Activated CD4-positive, alpha-beta T cell treated with anti-CD3 and anti-CD28 coated beads, Interleukin-2, amount 50 U/mL, for 4 hours (primary cell): ENCODE measurements around the gene CDRT15.
"Not testable (repeated sequence)": the region's sequence is repeated elsewhere in the genome, so short reads cannot be mapped to it uniquely, and the experiment has no call there.

Source experiments
- DNase-seq, 2 experiments: peaks; one replicate each; pipeline ENCODE4 v3.0.0-alpha.2; 2020

Gene CDRT15

GRCh38 chr17:14205992-14206461 is 30.6 kb downstream of the CDRT15 start:
- DNase-seq: peak; percentile 48 to 54

DNA sequence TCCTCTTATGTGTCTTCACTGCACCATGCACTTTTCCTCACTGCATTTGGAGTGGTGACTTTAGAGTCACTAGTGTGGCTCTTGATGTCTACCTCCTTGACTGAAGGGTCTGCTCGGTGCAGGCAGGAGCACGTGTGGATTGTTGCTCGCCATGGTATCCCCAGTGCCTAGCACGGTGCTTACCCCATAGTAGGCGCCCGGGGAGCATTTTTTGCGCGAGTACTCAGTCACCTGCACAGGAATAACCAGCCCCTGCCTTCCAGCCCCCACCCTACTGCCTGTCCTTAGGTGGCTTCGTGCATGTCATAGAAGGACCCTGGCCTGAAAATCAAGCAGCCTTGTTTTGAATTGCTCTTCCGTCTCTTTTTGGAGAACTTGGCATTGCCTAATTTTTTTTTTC is 31.3 kb downstream of the CDRT15 start:
- no peak for DNase-seq

DNA sequence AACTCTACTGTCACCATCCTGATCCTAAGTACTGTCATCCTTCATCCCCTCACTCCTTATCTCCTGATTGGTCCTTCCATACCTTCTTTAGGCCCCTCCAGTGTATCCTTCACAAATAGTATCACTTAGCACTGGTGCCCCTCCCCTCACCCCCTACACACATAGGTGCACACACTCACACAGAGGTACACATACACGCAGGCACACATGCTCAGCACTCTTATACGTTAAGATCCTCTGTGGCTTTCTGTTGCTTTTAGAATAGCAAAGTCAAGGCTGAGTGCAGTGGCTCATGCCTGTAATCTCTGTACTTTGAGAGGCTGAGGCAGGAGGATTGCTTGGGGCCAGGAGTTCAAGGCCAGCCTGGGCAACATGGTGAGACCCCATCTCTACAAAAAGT is 32.1 kb downstream of the CDRT15 start:
- no peak for DNase-seq

DNA sequence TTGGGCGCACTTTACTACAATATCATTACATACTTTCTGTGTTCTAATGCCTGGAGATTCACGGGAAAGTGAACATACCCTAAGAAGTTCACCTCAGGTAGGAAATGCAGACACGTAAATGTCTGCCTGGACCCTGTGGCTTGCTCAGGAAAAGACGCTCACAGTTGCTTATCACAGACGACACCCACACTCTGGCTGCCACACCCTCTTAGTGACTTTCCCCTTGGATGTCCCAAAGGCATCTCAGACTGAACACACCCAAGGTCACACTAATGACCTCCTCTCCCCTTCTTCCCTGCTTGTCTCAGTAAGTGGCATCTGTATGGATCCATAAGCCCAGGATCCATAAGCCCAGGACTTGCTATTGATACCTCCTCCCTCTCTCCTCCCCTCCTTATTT is 32.6 kb downstream of the CDRT15 start:
- no peak for DNase-seq

DNA sequence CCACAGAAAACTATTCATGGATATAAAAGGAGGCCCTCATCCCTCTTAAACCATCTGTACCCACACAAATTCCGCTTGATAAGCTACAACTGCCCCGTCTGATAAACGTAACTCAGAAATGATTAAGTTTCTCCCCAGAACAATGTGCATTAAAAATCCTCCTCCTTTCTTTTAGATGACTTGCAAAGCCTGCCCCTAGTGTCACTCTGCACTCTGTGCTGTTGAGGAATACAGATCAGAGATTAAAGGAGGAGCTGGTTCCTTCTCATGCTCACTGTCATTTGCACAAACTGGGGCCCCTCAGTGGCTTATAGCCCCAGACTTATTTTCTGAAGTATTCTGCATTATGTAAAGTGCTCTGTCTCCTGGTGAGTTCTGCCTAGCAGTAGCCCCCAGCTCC is 33.3 kb downstream of the CDRT15 start:
- peak; percentile 29 to 41 for DNase-seq

GRCh38 chr17:14202388-14203166 is 34.1 kb downstream of the CDRT15 start:
- no peak for DNase-seq

GRCh38 chr17:14201988-14202380 is 34.7 kb downstream of the CDRT15 start:
- DNase-seq: no peak

GRCh38 chr17:14201021-14201987 is 35.4 kb downstream of the CDRT15 start:
- DNase-seq: peak; percentile 35 to 45

DNA sequence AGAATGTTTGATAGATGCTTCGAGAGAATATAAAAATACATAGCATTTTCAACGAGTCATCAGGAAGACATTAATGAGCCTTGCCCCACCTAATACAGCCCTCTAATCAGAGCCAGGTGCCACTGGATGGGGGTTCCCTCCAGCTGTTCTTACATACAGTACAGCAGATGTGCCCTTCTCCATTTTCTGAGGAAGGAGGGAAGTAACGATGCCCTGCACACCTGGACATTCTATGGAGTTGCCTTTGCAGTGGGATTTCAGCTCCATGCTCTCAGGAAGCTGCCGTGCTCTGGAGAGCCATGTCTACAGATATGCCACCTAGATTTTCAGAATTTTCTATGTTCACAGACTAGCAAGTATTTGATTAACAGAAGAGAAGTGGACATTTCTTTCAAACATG is 36.3 kb downstream of the CDRT15 start:
- no peak for DNase-seq

DNA sequence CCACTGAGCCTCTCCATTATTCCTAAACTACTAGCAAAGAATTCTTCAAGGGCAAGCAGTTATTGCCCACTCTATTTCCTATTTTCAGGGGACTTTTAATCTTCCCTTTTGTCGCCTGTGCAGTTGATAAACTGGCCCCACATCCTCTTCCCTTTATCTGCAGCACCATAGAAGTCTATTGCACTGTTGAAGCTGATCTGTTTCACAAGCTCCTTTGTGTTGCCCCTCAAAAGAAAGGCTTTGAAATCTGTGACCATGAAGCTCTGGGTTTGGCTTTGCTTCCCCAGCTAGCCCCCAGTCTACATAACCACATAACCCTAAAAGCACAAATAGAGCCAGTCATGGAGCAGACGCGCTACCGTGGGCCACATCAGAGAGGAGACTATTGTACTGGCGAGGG is 37.1 kb downstream of the CDRT15 start:
- DNase-seq: no peak

- no peak for DNase-seq
Measured at GRCh38 chr17:14198575-14198974, 38.1 kb downstream of the CDRT15 start.

GRCh38 chr17:14198013-14198412 is 38.6 kb downstream of the CDRT15 start:
- no peak for DNase-seq

GRCh38 chr17:14197586-14197985 is 39.1 kb downstream of the CDRT15 start:
- DNase-seq: peak; percentile 25 to 41

- DNase-seq: no peak
Measured at GRCh38 chr17:14197057-14197456, 39.6 kb downstream of the CDRT15 start.

GRCh38 chr17:14196377-14196997 is 40.2 kb downstream of the CDRT15 start:
- no peak for DNase-seq

DNA sequence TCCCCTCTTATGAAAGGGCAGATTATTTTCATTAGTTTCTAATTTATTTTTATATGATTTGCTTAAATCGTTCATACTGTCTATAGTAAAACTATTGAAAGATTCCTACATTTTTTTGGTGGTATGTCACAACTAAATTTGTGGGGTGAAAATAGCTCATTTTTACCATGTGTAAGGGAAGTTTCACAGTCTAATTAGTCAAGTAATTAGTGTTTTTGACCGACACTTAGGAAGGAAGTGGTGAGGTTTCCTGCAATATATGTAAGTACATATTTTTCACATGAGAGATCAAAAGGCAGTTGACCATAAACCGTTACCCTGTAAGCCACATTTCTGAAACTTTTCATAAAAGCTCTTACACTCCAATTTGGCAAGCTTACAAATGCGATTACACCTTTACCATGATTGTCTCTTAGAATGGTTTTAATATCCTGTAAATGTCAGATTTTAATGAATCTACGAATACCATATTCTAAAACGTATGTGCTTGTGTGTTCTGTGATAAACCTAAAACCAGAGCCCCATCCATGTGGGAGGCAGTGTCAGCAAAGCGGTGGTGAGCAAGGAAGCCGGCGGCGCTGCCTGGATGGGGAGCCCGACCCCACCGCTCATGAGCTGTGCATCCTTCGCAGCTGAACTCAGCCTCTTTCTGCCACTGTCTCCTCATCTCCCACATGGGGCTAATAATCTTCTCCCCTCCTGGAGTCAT is 43.9 kb downstream of the CDRT15 start:
- DNase-seq: not testable (repeated sequence)

GRCh38 chr17:14192039-14192438 is 44.6 kb downstream of the CDRT15 start:
- not testable (repeated sequence) for DNase-seq

DNA sequence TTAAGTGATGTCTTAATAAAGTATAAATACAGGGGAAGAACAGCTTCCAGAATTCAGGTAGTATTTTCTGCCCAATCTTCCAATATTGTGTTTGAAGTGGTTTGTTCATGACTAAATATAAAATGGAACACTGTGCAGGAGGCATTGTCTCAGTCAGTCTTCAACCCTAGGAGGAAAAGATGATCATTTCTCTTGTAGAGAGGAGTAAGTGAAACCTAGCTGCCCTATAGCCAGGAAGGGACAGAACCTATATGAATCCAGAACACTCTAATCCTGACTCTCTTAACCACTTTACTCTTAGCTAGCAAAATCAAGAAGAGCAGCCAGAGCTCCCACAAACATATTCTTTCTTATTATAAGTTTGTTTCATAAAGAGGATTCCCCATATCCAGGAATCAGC is 45.2 kb downstream of the CDRT15 start:
- not testable (repeated sequence) for DNase-seq

DNA sequence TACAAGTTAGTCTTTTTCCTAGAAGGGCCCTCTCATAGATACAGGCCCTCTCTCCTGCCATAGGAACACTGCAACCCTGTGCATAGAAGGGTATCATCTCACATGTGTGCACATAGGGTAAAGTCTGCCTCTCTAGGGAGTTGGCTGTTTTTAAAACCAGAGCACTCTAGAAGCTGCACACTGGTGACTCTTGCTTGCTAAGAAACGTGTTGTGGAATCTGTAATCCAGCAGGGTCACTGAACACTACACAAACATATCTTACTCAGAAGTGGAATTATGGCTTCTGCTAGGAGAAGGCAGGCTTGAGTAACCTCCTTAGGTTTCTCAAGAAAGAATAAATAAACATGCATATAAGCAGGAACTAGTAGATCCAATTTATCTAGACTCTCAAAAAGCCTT is 45.9 kb downstream of the CDRT15 start:
- DNase-seq: not testable (repeated sequence)

- DNase-seq: not testable (repeated sequence)
Measured at GRCh38 chr17:14186443-14186842, 50.2 kb downstream of the CDRT15 start.
